ENCODE data around the gene NMNAT2.

GRCh38 chr1:183303901-183304300, 114.3 kb downstream of the NMNAT2 start:
- TF ChIP-seq POLR2A (IDR thresholded peaks at IDR 0.05; ENCODE audit: low read depth), result no peak
- TF ChIP-seq POLR2AphosphoS5 (IDR thresholded peaks at IDR 0.05), result no peak
